HCT116 (cell line): Measurements from ENCODE around the gene RAB13. TPM values are rescaled to one million over a fixed set of nuclear protein-coding genes. Genes with fewer than 3 reads are reported as not detected.

Experiments used
- ATAC-seq: fragments of 200-7000 bp; cut with Tn5 transposase; 2 replicates; pipeline ENCODE4 v1.9.1; 2020; ENCODE audit warnings: mild to moderate bottlenecking, moderate library complexity
- BruUV-seq: library from RNA; stranded (reverse); fragments of 400-500 nt; replicated peaks from 2 replicates; lab custom pipeline; 2021; lab: Mats Ljungman, UMichigan
- CTCF ChIA-PET: fragments of 300-600 bp; sonication (Branson Sonifier 250); formaldehyde crosslinking; loops from one replicate; lab custom pipeline; 2021; ENCODE audit warnings: antibody characterized with exemption; lab: Charles Lee
- POLR2A ChIA-PET: fragments of 300-600, 350-600 bp; sonication (Branson Sonifier 250); formaldehyde crosslinking; loops from one replicate; lab custom pipeline; 2021; ENCODE audit warnings: antibody characterized with exemption; lab: Charles Lee
- RAD21 ChIA-PET, 2 experiments: fragments of 300-600 bp; sonication (Branson Sonifier 250); formaldehyde crosslinking; loops; one replicate each; lab custom pipeline; 2023; ENCODE audit warnings: low total read pairs in 2 of 2; ENCODE audit not compliant: uncharacterized antibody in 2 of 2, unreplicated experiment in 2 of 2, low non-redundant PET in 1 of 2; lab: Charles Lee
- DNase-seq: peaks from one replicate; pipeline ENCODE4 v3.0.0-alpha.2; 2010; ENCODE audit warnings: low read depth, low spot score
- H2AFZ ChIP-seq: fragments of 200-600 bp; shearing (Covaris generic), sonication (generic); 2 replicates; pipeline ENCODE4 v1.6.1; 2017; ENCODE audit warnings: low read depth, mixed run types, mixed read lengths, antibody characterized with exemption, low read length; ENCODE audit not compliant: poor library complexity, severe bottlenecking
- H3K27ac ChIP-seq: 2 replicates; pipeline ENCODE4 v1.5.1; 2012; ENCODE audit warnings: low read depth, low read length
- H3K27me3 ChIP-seq: fragments of 200-600 bp; sonication (generic); 2 replicates; pipeline ENCODE4 v1.6.1; 2016; ENCODE audit warnings: mixed run types, low read length, mixed read lengths; ENCODE audit not compliant: insufficient read depth
- H3K36me3 ChIP-seq, 2 experiments: fragments of 200-500 bp in 1 of 2; fragments of 200-600 bp in 1 of 2; sonication (Bioruptor generic) in 1 of 2; sonication (generic) in 1 of 2; 2 replicates each; pipeline versions ENCODE4 v1.5.1 to v1.6.1; 2014 to 2016; ENCODE audit warnings: low read length in 2 of 2, inconsistent platforms in 1 of 2, mixed read lengths in 1 of 2, mixed run types in 1 of 2; ENCODE audit not compliant: insufficient read depth in 2 of 2, control insufficient read depth in 1 of 2
- H3K4me1 ChIP-seq, 2 experiments: fragments of 200-600 bp in 1 of 2; sonication (generic) in 1 of 2; 2 replicates each; pipeline versions ENCODE4 v1.5.1 to v1.6.1; 2012 to 2017; ENCODE audit warnings: low read length in 2 of 2, inconsistent platforms in 1 of 2, mild to moderate bottlenecking in 1 of 2, mixed read lengths in 1 of 2, mixed run types in 1 of 2, moderate library complexity in 1 of 2; ENCODE audit not compliant: insufficient read depth in 2 of 2, control insufficient read depth in 1 of 2
- H3K4me2 ChIP-seq: fragments of 200-600 bp; sonication (generic); 2 replicates; pipeline ENCODE4 v1.6.1; 2017; ENCODE audit warnings: mixed run types, low read length, mixed read lengths
- H3K4me3 ChIP-seq, 2 experiments: fragments of 200-600 bp in 1 of 2; sonication (generic) in 1 of 2; replicated peaks in 1 of 2; 2 replicates each; pipeline ENCODE4 v1.5.1; 2011 to 2016; ENCODE audit warnings: low read length in 2 of 2, control low read depth in 1 of 2, low read depth in 1 of 2, mild to moderate bottlenecking in 1 of 2, mixed read lengths in 1 of 2, mixed run types in 1 of 2
- H3K79me2 ChIP-seq: fragments of 200-600 bp; sonication (generic); 2 replicates; pipeline ENCODE4 v1.6.1; 2017; ENCODE audit warnings: mild to moderate bottlenecking, mixed run types, low read length, moderate library complexity, mixed read lengths; ENCODE audit not compliant: insufficient read depth
- H3K9ac ChIP-seq: fragments of 200-600 bp; sonication (generic); 2 replicates; pipeline ENCODE4 v1.6.1; 2016; ENCODE audit warnings: low read length, mixed read lengths
- H3K9me2 ChIP-seq: fragments of 200-600 bp; sonication (generic), shearing (Covaris generic); 2 replicates; pipeline ENCODE4 v1.6.1; 2017; ENCODE audit warnings: mixed run types, mild to moderate bottlenecking, moderate library complexity; ENCODE audit not compliant: insufficient read depth
- H3K9me3 ChIP-seq, 2 experiments: fragments of 200-500 bp in 1 of 2; fragments of 200-600 bp in 1 of 2; sonication (Bioruptor generic) in 1 of 2; sonication (generic) in 1 of 2; 2 replicates each; pipeline ENCODE4 v1.6.1; 2014 to 2017; ENCODE audit warnings: low read length in 2 of 2, mixed read lengths in 2 of 2, inconsistent platforms in 1 of 2, low read depth in 1 of 2, mild to moderate bottlenecking in 1 of 2, mixed run types in 1 of 2, moderate library complexity in 1 of 2; ENCODE audit not compliant: control insufficient read depth in 1 of 2, insufficient read depth in 1 of 2
- H4K20me1 ChIP-seq: fragments of 200-600 bp; sonication (generic), shearing (Covaris generic); 2 replicates; pipeline ENCODE4 v1.6.1; 2017; ENCODE audit warnings: mixed run types, mild to moderate bottlenecking, moderate library complexity; ENCODE audit not compliant: insufficient read depth
- CTCF ChIP-seq, 3 experiments: fragments of 200-600 bp in 1 of 3; sonication (generic) in 1 of 3; IDR thresholded peaks in 2 of 3; conservative IDR thresholded peaks in 1 of 3; 2 replicates each; pipeline ENCODE4 v1.5.1; 2012 to 2017; ENCODE audit warnings: low read depth in 2 of 3, low read length in 2 of 3, antibody characterized with exemption in 1 of 3, borderline replicate concordance in 1 of 3, control low read depth in 1 of 3, mild to moderate bottlenecking in 1 of 3, mixed read lengths in 1 of 3, mixed run types in 1 of 3, moderate library complexity in 1 of 3; ENCODE audit not compliant: insufficient read depth in 1 of 3
- ELF1 ChIP-seq: IDR thresholded peaks from 2 replicates; pipeline ENCODE4 v1.6.1; 2012; ENCODE audit warnings: low read depth, borderline replicate concordance
- EZH2 ChIP-seq: fragments of 200-600 bp; sonication (generic); IDR thresholded peaks from 2 replicates; pipeline ENCODE4 v1.6.1; 2017; ENCODE audit warnings: antibody characterized with exemption, mixed run types
- EZH2phosphoT487 ChIP-seq: fragments of 200-600 bp; IDR thresholded peaks from 2 replicates; pipeline ENCODE4 v1.6.1; 2018; ENCODE audit warnings: antibody characterized with exemption, borderline replicate concordance
- FOSL1 ChIP-seq: IDR thresholded peaks from 2 replicates; pipeline ENCODE4 v1.6.1; 2012; ENCODE audit warnings: low read depth
- JUND ChIP-seq: IDR thresholded peaks from 2 replicates; pipeline ENCODE4 v1.6.1; 2012
- ZBTB33 ChIP-seq: IDR thresholded peaks from 2 replicates; pipeline ENCODE4 v1.6.1; 2011; ENCODE audit warnings: mild to moderate bottlenecking, low read length, moderate library complexity; ENCODE audit not compliant: insufficient replicate concordance; ENCODE audit errors: extremely low read depth
- ZFX ChIP-seq: fragments of 450-650 bp; IDR thresholded peaks from 2 replicates; pipeline ENCODE4 v1.6.1; 2017
- ZNF274 ChIP-seq: fragments of 200-500 bp; sonication (Bioruptor generic); IDR thresholded peaks from 2 replicates; pipeline ENCODE4 v1.6.1; 2014; ENCODE audit warnings: mild to moderate bottlenecking, low read depth, low read length, inconsistent platforms
- intact Hi-C: fragments of 100-400 bp; cut with micrococcal nuclease; formaldehyde crosslinking; loops from 2 replicates; pipeline ENCODE4 v1.10.0; 2022
- total RNA-seq: library from RNA; stranded (reverse); gene quantifications from one replicate; pipeline ENCODE4 v1.2.1, GENCODE V29; 2021; ENCODE audit not compliant: unreplicated experiment

The RAB13 gene
- total RNA-seq, 1 experiment from 2014 or later = 93.6 TPM

- Histone ChIP-seq H3K4me2 (peak overlapping the region; percentile 87), H2AFZ (no peak overlapping the region), H4K20me1 (no peaks in the 10 kb centered on the region), H3K36me3 (peaks cover 5 to 13% of the 10 kb centered on the region in 2 experiments; a peak in 2 of 4 replicates), H3K9ac (peak overlapping the region; percentile 15; the same call in 1 of the 2 replicates), H3K79me2 (peaks cover 67% of the 10 kb centered on the region), H3K27ac (peak overlapping the region; percentile 94), H3K4me3 (peak overlapping the region; percentile 26 to 88), H3K27me3 (no peaks in the 10 kb centered on the region), H3K9me2 (no peaks in the 10 kb centered on the region), H3K4me1 (peaks cover 12 to 36% of the 10 kb centered on the region in 2 experiments; a peak in 3 of 4 replicates), H3K9me3 (no peaks in the 10 kb centered on the region)
- no TSS peak for BruUV-seq
- no peak for DNase-seq
- TF ChIP-seq ZBTB33 = no peak
- no peak for TF ChIP-seq EZH2
- intact Hi-C loops = no loop called here
- ATAC-seq = no peak
- ChIA-PET POLR2A (interaction anchor here (1.0 to 2.7 kb wide), 3 partner anchors 8 to 32 kb away, joined by 3 to 7 read pairs (median 5); partner anchors contain the start of genes CREB3L4, JTB and RPS27), CTCF (interaction anchor here (1.3 to 1.5 kb wide), 2 partner anchors 9 to 12 kb away, joined by 4 to 7 read pairs; partner anchors contain the start of genes CREB3L4 and DENND4B), RAD21 (interaction anchor here in 1 of 2 experiments (0.6 kb wide), 1 partner anchor 8 kb away, joined by 3 read pairs; the partner anchor contains the start of gene CREB3L4)
These were observed 27.2 kb downstream of the RAB13 start for GRCh38 chr1:153958961-153959260.

GRCh38 chr1:153958111-153958960 lies 27.8 kb downstream of the RAB13 start, which contains the start of gene CRTC2:
Gene CRTC2, minus strand, starts transcription at chr1:153958612. Its CDS starts 115 bp downstream, at chr1:153958497.
- RAD21 ChIA-PET = interaction anchor here in 1 of 2 experiments (0.6 kb wide), 1 partner anchor 9 kb away, joined by 3 read pairs; the partner anchor contains the start of gene CREB3L4
- H3K4me1 ChIP-seq = peaks cover 12 to 33% of the 10 kb centered on the region in 2 experiments; a peak in 3 of 4 replicates
- H4K20me1 ChIP-seq = no peaks in the 10 kb centered on the region
- H3K79me2 ChIP-seq = peaks cover 72% of the 10 kb centered on the region
- no peaks in the 10 kb centered on the region for H3K27me3 ChIP-seq
- CTCF ChIA-PET = interaction anchor here (1.3 to 1.5 kb wide), 2 partner anchors 9 to 12 kb away, joined by 4 to 7 read pairs; partner anchors contain the start of genes CREB3L4 and DENND4B
- intact Hi-C loops = no loop called here
- peak; percentile 95 for DNase-seq
- ATAC-seq = peak; percentile 82
- POLR2A ChIA-PET = interaction anchor here (1.0 to 2.7 kb wide), 3 partner anchors 9 to 32 kb away, joined by 3 to 7 read pairs (median 5); partner anchors contain the start of genes CREB3L4, JTB and RPS27
- H3K27ac ChIP-seq = peak within 1 kb of the TSS; percentile 94
- peak within 1 kb of the TSS; percentile 81 for H3K9ac ChIP-seq
- H3K4me3 ChIP-seq = peak within 1 kb of the TSS; percentile 64 to 88
- peak within 1 kb of the TSS; percentile 87 for H3K4me2 ChIP-seq
- H3K9me2 ChIP-seq = no peaks in the 10 kb centered on the region
- H2AFZ ChIP-seq = no peak within 1 kb of the TSS
- no peaks in the 10 kb centered on the region for H3K9me3 ChIP-seq
- H3K36me3 ChIP-seq = peaks cover 7 to 15% of the 10 kb centered on the region in 2 experiments; a peak in 2 of 4 replicates
- no TSS peak for BruUV-seq
- TF ChIP-seq ELF1 (no peak), ZFX (peak; percentile 94), EZH2phosphoT487 (no peak), ZNF274 (no peak), FOSL1 (no peak), CTCF (IDR thresholded peaks at IDR 0.05 in 2 of 3, conservative IDR thresholded peaks at IDR 0.05 in 1 of 3; ENCODE audit: borderline replicate concordance in 1 of 3, insufficient read depth in 1 of 3, low read depth in 2 of 3, low read length in 2 of 3) (no peak), ZBTB33 (peak; percentile 67), JUND (no peak)
